ENCODE measurements around the gene SERPING1. TPM values are rescaled to one million over a fixed set of nuclear protein-coding genes. Genes with fewer than 3 reads are reported as not detected.

Gene SERPING1
- total and polyA plus RNA-seq, 4 donors = 473 to 1,015 (median 795) TPM

- Histone ChIP-seq H3K4me3 (ENCODE audit: low read length in 2 of 2) (no peak overlapping the region), H3K27me3 (ENCODE audit: control insufficient read depth in 1 of 2, insufficient read depth in 2 of 2, low read length in 1 of 2) (no peaks in the 10 kb centered on the region), H3K36me3 (ENCODE audit: control insufficient read depth in 1 of 2, insufficient read depth in 2 of 2, low read length in 1 of 2) (no peaks in the 10 kb centered on the region), H3K27ac (ENCODE audit: low read depth in 1 of 2, low read length in 2 of 2) (no peak overlapping the region), H3K9me3 (ENCODE audit: control insufficient read depth, low read length) (no peaks in the 10 kb centered on the region), H3K4me1 (ENCODE audit: control insufficient read depth in 1 of 2, insufficient read depth in 2 of 2, low read length in 2 of 2) (no peaks in the 10 kb centered on the region)
- 15% methylated on average over 5 of the region's 5 CpGs for WGBS, 2 donors
- intact Hi-C loops (cut with DNase I) = loop anchor here in 1 of 2 donors (2.0 to 10.0 kb wide), 2 partner anchors 77 to 191 kb away; no protein-coding TSS in a partner anchor
- ATAC-seq (ENCODE audit: low FRiP score) (no peak), DNase-seq (no peak)
Measured at GRCh38 chr11:57645689-57646085, 48.2 kb downstream of the SERPING1 start.

GRCh38 chr11:57646194-57646798, 48.8 kb downstream of the SERPING1 start:
- no peaks in the 10 kb centered on the region for H3K36me3 ChIP-seq (ENCODE audit: control insufficient read depth in 1 of 2, insufficient read depth in 2 of 2, low read length in 1 of 2)
- 45 to 46% methylated on average over 10 of the region's 10 CpGs for WGBS, 2 donors
- H3K4me3 ChIP-seq (ENCODE audit: low read length in 2 of 2) = no peak overlapping the region
- H3K27ac ChIP-seq (ENCODE audit: low read depth in 1 of 2, low read length in 2 of 2) = no peak overlapping the region
- H3K4me1 ChIP-seq (ENCODE audit: control insufficient read depth in 1 of 2, insufficient read depth in 2 of 2, low read length in 2 of 2) = no peaks in the 10 kb centered on the region
- ATAC-seq (ENCODE audit: low FRiP score) = no peak
- no peaks in the 10 kb centered on the region for H3K27me3 ChIP-seq (ENCODE audit: control insufficient read depth in 1 of 2, insufficient read depth in 2 of 2, low read length in 1 of 2)
- intact Hi-C loops (cut with DNase I) = loop anchor here in 1 of 2 donors (10.0 kb wide), 1 partner anchor 191 kb away; no protein-coding TSS in a partner anchor
- no peaks in the 10 kb centered on the region for H3K9me3 ChIP-seq (ENCODE audit: control insufficient read depth, low read length)
- DNase-seq = peak in 1 of 2 donors; percentile 61

- H3K4me1 ChIP-seq (ENCODE audit: control insufficient read depth in 1 of 2, insufficient read depth in 2 of 2, low read length in 2 of 2) = no peaks in the 10 kb centered on the region
Measured at GRCh38 chr11:57646799-57647303, 49.4 kb downstream of the SERPING1 start.

GRCh38 chr11:57647372-57647771, 49.9 kb downstream of the SERPING1 start:
- no peak for ATAC-seq (ENCODE audit: low FRiP score)
- no peak overlapping the region for H3K4me3 ChIP-seq (ENCODE audit: low read length in 2 of 2)
- H3K36me3 ChIP-seq (ENCODE audit: control insufficient read depth in 1 of 2, insufficient read depth in 2 of 2, low read length in 1 of 2) = no peaks in the 10 kb centered on the region
- 1% methylated on average over 10 of the region's 10 CpGs for WGBS, 2 donors
- no peaks in the 10 kb centered on the region for H3K27me3 ChIP-seq (ENCODE audit: control insufficient read depth in 1 of 2, insufficient read depth in 2 of 2, low read length in 1 of 2)
- no peaks in the 10 kb centered on the region for H3K9me3 ChIP-seq (ENCODE audit: control insufficient read depth, low read length)
- no peaks in the 10 kb centered on the region for H3K4me1 ChIP-seq (ENCODE audit: control insufficient read depth in 1 of 2, insufficient read depth in 2 of 2, low read length in 2 of 2)
- intact Hi-C loops (cut with DNase I) = loop anchor here in 1 of 2 donors (10.0 kb wide), 1 partner anchor 193 kb away; no protein-coding TSS in a partner anchor
- DNase-seq = no peak
- H3K27ac ChIP-seq (ENCODE audit: low read depth in 1 of 2, low read length in 2 of 2) = no peak overlapping the region

More at GRCh38 chr11:57646799-57647303, 49.4 kb downstream of the SERPING1 start:
- H3K27ac ChIP-seq (ENCODE audit: low read depth in 1 of 2, low read length in 2 of 2) = no peak overlapping the region
- intact Hi-C loops (cut with DNase I) = loop anchor here in 1 of 2 donors (10.0 kb wide), 1 partner anchor 192 kb away; no protein-coding TSS in a partner anchor
- no peak overlapping the region for H3K4me3 ChIP-seq (ENCODE audit: low read length in 2 of 2)
- H3K27me3 ChIP-seq (ENCODE audit: control insufficient read depth in 1 of 2, insufficient read depth in 2 of 2, low read length in 1 of 2) = no peaks in the 10 kb centered on the region
- no peaks in the 10 kb centered on the region for H3K9me3 ChIP-seq (ENCODE audit: control insufficient read depth, low read length)
- no peaks in the 10 kb centered on the region for H3K36me3 ChIP-seq (ENCODE audit: control insufficient read depth in 1 of 2, insufficient read depth in 2 of 2, low read length in 1 of 2)
- no peak for ATAC-seq (ENCODE audit: low FRiP score)
- DNase-seq = no peak
- WGBS, 2 donors = 15 to 16% methylated on average over 23 of the region's 23 CpGs

GRCh38 chr11:57647960-57648800, 50.7 kb downstream of the SERPING1 start:
- H3K27me3 ChIP-seq (ENCODE audit: control insufficient read depth in 1 of 2, insufficient read depth in 2 of 2, low read length in 1 of 2) = no peaks in the 10 kb centered on the region
- H3K4me3 ChIP-seq (ENCODE audit: low read length in 2 of 2) = no peak overlapping the region
- intact Hi-C loops (cut with DNase I) = loop anchor here in 1 of 2 donors (10.0 kb wide), 1 partner anchor 193 kb away; no protein-coding TSS in a partner anchor
- no peaks in the 10 kb centered on the region for H3K4me1 ChIP-seq (ENCODE audit: control insufficient read depth in 1 of 2, insufficient read depth in 2 of 2, low read length in 2 of 2)
- H3K9me3 ChIP-seq (ENCODE audit: control insufficient read depth, low read length) = no peaks in the 10 kb centered on the region
- H3K27ac ChIP-seq (ENCODE audit: low read depth in 1 of 2, low read length in 2 of 2) = no peak overlapping the region
- ATAC-seq (ENCODE audit: low FRiP score) (no peak), DNase-seq (no peak)
- WGBS, 2 donors = 4 to 5% methylated on average over 13 of the region's 13 CpGs
- H3K36me3 ChIP-seq (ENCODE audit: control insufficient read depth in 1 of 2, insufficient read depth in 2 of 2, low read length in 1 of 2) = no peaks in the 10 kb centered on the region

- Histone ChIP-seq H3K27ac (ENCODE audit: low read depth in 1 of 2, low read length in 2 of 2) (no peak overlapping the region), H3K36me3 (ENCODE audit: control insufficient read depth in 1 of 2, insufficient read depth in 2 of 2, low read length in 1 of 2) (no peaks in the 10 kb centered on the region), H3K27me3 (ENCODE audit: control insufficient read depth in 1 of 2, insufficient read depth in 2 of 2, low read length in 1 of 2) (no peaks in the 10 kb centered on the region), H3K4me1 (ENCODE audit: control insufficient read depth in 1 of 2, insufficient read depth in 2 of 2, low read length in 2 of 2) (no peaks in the 10 kb centered on the region), H3K9me3 (ENCODE audit: control insufficient read depth, low read length) (no peaks in the 10 kb centered on the region), H3K4me3 (ENCODE audit: low read length in 2 of 2) (no peak overlapping the region)
- ATAC-seq (ENCODE audit: low FRiP score) = no peak
- 1 to 2% methylated on average over 23 of the region's 23 CpGs for WGBS, 2 donors
- no peak for DNase-seq
- intact Hi-C loops (cut with DNase I) = loop anchor here in 1 of 2 donors (10.0 kb wide), 1 partner anchor 194 kb away; no protein-coding TSS in a partner anchor
Measured at GRCh38 chr11:57648801-57649735, 51.6 kb downstream of the SERPING1 start.

GRCh38 chr11:57649826-57650738, 52.6 kb downstream of the SERPING1 start, which contains the start of gene YPEL4:
Gene YPEL4 (minus strand): TSS chr11:57649912. CDS start chr11:57647107, 2,805 bp downstream.
- 7% methylated on average over 15 of the region's 15 CpGs for WGBS, 2 donors

More at GRCh38 chr11:57649826-57650738, 52.6 kb downstream of the SERPING1 start, which contains the start of gene YPEL4:
- H3K9me3 ChIP-seq (ENCODE audit: control insufficient read depth, low read length) = no peaks in the 10 kb centered on the region
- intact Hi-C loops (cut with DNase I) = loop anchor here (10.0 kb wide), 2 partner anchors 195 to 325 kb away; partner anchors contain the start of gene TNKS1BP1 (in 1 of the 2)
- H3K4me1 ChIP-seq (ENCODE audit: control insufficient read depth in 1 of 2, insufficient read depth in 2 of 2, low read length in 2 of 2) = no peaks in the 10 kb centered on the region
- H3K27ac ChIP-seq (ENCODE audit: low read depth in 1 of 2, low read length in 2 of 2) = no peak within 1 kb of the TSS
- peak; percentile 72 for ATAC-seq (ENCODE audit: low FRiP score)
- peak in 1 of 2 donors; percentile 72 for DNase-seq
- H3K4me3 ChIP-seq (ENCODE audit: low read length in 2 of 2) = no peak within 1 kb of the TSS
- H3K27me3 ChIP-seq (ENCODE audit: control insufficient read depth in 1 of 2, insufficient read depth in 2 of 2, low read length in 1 of 2) = no peaks in the 10 kb centered on the region
- H3K36me3 ChIP-seq (ENCODE audit: control insufficient read depth in 1 of 2, insufficient read depth in 2 of 2, low read length in 1 of 2) = no peaks in the 10 kb centered on the region

All from aorta (tissue), 5 donors.